K562 (cell line): Measurements from ENCODE around the gene CDC45. TPM values are rescaled to one million over a fixed set of nuclear protein-coding genes. Genes with fewer than 3 reads are reported as not detected.
A peak's percentile ranks its signal among the peaks of the same experiment; 100 is the strongest.

ENCODE experiments used
- EP400 ChIP-seq: fragments of 450-650 bp; IDR thresholded peaks from 2 replicates; pipeline ENCODE4 v1.6.1; 2017; ENCODE audit warnings: antibody characterized with exemption, mild to moderate bottlenecking, moderate library complexity
- LARP7 ChIP-seq: fragments of 450-650 bp; IDR thresholded peaks from 2 replicates; pipeline ENCODE4 v1.6.1; 2016
- LEF1 ChIP-seq: fragments of 450-650 bp; IDR thresholded peaks from 2 replicates; pipeline ENCODE4 v1.6.1; 2016; ENCODE audit warnings: mild to moderate bottlenecking
- MED1 ChIP-seq: sonication (generic); formaldehyde crosslinking; IDR thresholded peaks from 2 replicates; pipeline ENCODE4 v1.8.1; 2023; ENCODE audit warnings: missing genetic modification reagents, borderline replicate concordance
- SMAD2 ChIP-seq: fragments of 150-350 bp; IDR thresholded peaks from 2 replicates; pipeline ENCODE4 v1.6.1; 2014; ENCODE audit warnings: low read depth, mild to moderate bottlenecking, low read length
- SMC3 ChIP-seq: conservative IDR thresholded peaks from 2 replicates; pipeline ENCODE4 v1.6.1; 2011; ENCODE audit warnings: low read depth, low read length, improper control_type of control experiment; ENCODE audit not compliant: insufficient read depth
- SNRNP70 ChIP-seq: fragments of 200-400 bp; formaldehyde crosslinking; optimal IDR thresholded peaks from 2 replicates; pipeline ENCODE3; 2017; ENCODE audit warnings: low read depth, low read length
- STAT5A ChIP-seq: IDR thresholded peaks from 2 replicates; pipeline ENCODE4 v1.6.1; 2012; ENCODE audit warnings: low read length, inconsistent platforms, borderline replicate concordance
- TEAD2 ChIP-seq: fragments of 450-650 bp; IDR thresholded peaks from 2 replicates; pipeline ENCODE4 v1.6.1; 2016; ENCODE audit warnings: missing genetic modification characterization, control low read depth, missing compliant biosample characterization
- ZNF23 ChIP-seq: fragments of 250-450 bp; sonication (Bioruptor Pico); IDR thresholded peaks from 2 replicates; pipeline ENCODE4 v1.4.0; 2020; ENCODE audit warnings: mild to moderate bottlenecking
- polyA plus RNA-seq, 8 experiments: library from polyadenylated mRNA; depleted of rRNA in 4 of 8; stranded (reverse) in 5 of 8; unstranded in 3 of 8; fragments of >200 nt; fragmentation: Nextera tagmentation in 2 of 8; fragmentation: Illumina TruSeq in 1 of 8; extraction: Ambion mirVana in 2 of 8; extraction: Trizol in 1 of 8; gene quantifications; 2 replicates each; pipeline versions ENCODE4 v1.2.1 to v1.2.3, GENCODE V29; 2011 to 2014; ENCODE audit warnings: inconsistent platforms in 1 of 8, missing spikeins in 1 of 8
- total RNA-seq, 7 experiments: library from RNA; depleted of rRNA in 6 of 7; stranded (reverse); fragments of >200 nt in 6 of 7; fragmentation: Illumina TruSeq in 2 of 7; extraction: Trizol in 2 of 7; gene quantifications; 2 replicates each; pipeline versions ENCODE4 v1.2.1 to v1.2.3, GENCODE V29; 2011 to 2021; ENCODE audit warnings: low replicate concordance in 1 of 7
- TF ChIP-seq, protein P1 (sequence below): fragments of 200-800 bp; sonication (Bioruptor generic); IDR thresholded peaks from 2 replicates; pipeline ENCODE4 v1.6.1; 2017; ENCODE audit warnings: missing genetic modification characterization, missing compliant biosample characterization
- TF ChIP-seq, protein P2 (sequence below), 2 experiments: fragments of 450-650 bp; IDR thresholded peaks; 2 replicates each; pipeline ENCODE4 v1.6.1; 2016; ENCODE audit warnings: mild to moderate bottlenecking in 2 of 2, borderline replicate concordance in 1 of 2, low read depth in 1 of 2, moderate library complexity in 1 of 2
- TF ChIP-seq, protein P3 (sequence below): sonication (generic); formaldehyde crosslinking; IDR thresholded peaks from 2 replicates; pipeline ENCODE4 v1.5.0; 2020; ENCODE audit warnings: missing genetic modification reagents
- TF ChIP-seq, protein P4 (sequence below): fragments of 450-650 bp; IDR thresholded peaks from one replicate; pipeline ENCODE4 v1.6.1; 2018; ENCODE audit warnings: mild to moderate bottlenecking, moderate library complexity; ENCODE audit not compliant: partially characterized antibody

The CDC45 gene
- total and polyA plus RNA-seq, 9 of the 15 experiments (the other 6 are each of a cell fraction or from before 2014, with no cell fraction given), result 251 to 580 (median 410) TPM

DNA sequence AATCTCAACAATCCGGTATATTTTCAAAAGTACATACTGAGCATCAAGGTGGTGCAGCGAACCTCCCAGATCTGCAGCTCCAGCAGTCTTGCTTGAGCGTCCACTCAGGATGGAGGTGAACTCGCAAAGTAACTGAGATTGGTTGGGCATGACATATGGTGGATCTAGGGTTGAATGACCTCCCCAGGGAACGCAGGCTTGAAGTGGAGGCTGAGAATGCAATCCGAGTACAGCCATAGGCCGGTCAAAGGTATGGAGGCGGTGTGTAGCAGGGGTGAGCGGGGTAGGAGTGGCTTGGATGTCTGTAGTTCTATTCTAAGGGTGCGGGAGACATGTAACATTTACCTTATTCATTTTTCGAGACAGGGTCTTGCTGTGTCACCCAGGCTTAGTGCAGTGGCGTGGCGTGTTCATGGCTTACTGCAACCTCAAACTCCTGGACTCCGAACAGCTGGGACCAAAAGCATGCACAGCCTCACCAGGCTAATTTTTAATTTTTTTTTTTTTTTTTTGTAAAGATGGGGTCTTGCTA, 31.6 kb upstream of the CDC45 start (continued):
- TF ChIP-seq, protein P1, sequence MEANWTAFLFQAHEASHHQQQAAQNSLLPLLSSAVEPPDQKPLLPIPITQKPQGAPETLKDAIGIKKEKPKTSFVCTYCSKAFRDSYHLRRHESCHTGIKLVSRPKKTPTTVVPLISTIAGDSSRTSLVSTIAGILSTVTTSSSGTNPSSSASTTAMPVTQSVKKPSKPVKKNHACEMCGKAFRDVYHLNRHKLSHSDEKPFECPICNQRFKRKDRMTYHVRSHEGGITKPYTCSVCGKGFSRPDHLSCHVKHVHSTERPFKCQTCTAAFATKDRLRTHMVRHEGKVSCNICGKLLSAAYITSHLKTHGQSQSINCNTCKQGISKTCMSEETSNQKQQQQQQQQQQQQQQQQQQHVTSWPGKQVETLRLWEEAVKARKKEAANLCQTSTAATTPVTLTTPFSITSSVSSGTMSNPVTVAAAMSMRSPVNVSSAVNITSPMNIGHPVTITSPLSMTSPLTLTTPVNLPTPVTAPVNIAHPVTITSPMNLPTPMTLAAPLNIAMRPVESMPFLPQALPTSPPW (CRISPR knock-in tag), result no peak
- TF ChIP-seq LARP7 (0 out of 2 replicates have a peak, but pooled peaks have one; percentile 3), SNRNP70 (no peak), STAT5A (no peak; the same call in 1 of the 2 replicates), TEAD2 (tag) (no peak), SMAD2 (no peak), EP400 (no peak), MED1 (CRISPR knock-in tag) (no peak), SMC3 (0 out of 2 replicates have a peak, but pooled peaks have one; percentile 24), ZNF23 (0 out of 2 replicates have a peak, but pooled peaks have one; percentile 16), LEF1 (no peak)
- TF ChIP-seq, protein P2, sequence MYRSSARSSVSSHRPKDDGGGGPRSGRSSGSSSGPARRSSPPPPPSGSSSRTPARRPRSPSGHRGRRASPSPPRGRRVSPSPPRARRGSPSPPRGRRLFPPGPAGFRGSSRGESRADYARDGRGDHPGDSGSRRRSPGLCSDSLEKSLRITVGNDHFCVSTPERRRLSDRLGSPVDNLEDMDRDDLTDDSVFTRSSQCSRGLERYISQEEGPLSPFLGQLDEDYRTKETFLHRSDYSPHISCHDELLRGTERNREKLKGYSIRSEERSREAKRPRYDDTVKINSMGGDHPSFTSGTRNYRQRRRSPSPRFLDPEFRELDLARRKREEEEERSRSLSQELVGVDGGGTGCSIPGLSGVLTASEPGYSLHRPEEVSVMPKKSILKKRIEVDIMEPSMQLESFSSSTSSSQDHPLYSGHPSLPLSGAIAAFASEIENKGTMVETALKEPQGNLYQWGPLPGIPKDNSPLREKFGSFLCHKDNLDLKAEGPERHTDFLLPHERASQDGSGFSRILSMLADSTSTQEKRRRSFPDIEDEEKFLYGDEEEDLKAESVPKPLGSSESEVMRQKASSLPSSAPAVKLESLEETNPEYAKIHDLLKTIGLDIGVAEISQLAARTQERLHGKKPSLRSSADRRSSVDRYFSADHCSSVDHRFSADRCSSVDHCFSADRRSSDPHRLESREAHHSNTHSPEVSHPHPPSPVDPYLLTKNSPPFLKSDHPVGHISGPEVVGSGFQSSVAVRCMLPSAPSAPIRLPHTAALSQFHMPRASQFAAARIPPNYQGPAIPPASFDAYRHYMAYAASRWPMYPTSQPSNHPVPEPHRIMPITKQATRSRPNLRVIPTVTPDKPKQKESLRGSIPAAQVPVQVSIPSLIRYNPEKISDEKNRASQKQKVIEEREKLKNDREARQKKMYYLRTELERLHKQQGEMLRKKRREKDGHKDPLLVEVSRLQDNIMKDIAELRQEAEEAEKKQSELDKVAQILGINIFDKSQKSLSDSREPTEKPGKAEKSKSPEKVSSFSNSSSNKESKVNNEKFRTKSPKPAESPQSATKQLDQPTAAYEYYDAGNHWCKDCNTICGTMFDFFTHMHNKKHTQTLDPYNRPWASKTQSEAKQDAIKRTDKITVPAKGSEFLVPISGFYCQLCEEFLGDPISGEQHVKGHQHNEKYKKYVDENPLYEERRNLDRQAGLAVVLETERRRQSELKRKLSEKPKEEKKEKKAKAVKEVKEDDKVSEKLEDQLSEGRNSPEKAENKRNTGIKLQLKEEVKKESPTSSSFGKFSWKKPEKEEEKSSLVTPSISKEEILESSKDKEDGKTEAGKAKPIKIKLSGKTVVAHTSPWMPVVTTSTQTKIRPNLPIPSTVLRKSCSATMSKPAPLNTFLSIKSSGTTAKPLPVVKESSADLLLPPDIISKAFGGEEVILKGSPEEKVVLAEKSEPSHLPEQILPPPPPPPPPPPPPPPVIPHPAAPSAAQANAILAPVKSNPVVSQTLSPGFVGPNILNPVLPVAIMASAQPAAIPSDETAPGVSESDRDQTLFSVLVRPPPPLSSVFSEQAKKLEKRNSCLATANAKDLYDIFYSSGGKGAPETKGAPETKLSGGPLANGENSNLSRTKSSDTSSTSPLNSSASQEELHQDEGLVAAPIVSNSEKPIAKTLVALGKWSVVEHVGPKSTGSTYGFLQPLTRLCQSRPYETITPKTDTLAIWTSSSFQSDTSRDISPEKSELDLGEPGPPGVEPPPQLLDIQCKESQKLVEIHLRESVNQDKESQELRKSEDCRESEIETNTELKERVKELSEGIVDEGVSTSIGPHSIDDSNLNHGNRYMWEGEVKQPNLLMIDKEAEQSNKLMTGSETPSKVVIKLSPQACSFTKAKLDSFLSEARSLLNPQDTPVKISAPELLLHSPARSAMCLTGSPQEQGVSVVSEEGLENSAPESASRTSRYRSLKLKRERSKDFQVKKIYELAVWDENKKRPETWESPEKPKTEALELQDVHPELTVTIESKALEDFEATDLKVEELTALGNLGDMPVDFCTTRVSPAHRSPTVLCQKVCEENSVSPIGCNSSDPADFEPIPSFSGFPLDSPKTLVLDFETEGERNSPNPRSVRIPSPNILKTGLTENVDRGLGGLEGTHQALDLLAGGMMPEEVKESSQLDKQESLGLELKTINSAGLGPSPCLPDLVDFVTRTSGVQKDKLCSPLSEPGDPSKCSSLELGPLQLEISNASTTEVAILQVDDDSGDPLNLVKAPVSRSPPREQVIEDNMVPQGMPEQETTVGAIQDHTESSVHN (IDR thresholded peaks at IDR 0.05; ENCODE audit: borderline replicate concordance in 1 of 2, low read depth in 1 of 2), result no peak
- TF ChIP-seq, protein P3, sequence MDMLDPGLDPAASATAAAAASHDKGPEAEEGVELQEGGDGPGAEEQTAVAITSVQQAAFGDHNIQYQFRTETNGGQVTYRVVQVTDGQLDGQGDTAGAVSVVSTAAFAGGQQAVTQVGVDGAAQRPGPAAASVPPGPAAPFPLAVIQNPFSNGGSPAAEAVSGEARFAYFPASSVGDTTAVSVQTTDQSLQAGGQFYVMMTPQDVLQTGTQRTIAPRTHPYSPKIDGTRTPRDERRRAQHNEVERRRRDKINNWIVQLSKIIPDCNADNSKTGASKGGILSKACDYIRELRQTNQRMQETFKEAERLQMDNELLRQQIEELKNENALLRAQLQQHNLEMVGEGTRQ (CRISPR knock-in tag), result no peak
- TF ChIP-seq, protein P4, sequence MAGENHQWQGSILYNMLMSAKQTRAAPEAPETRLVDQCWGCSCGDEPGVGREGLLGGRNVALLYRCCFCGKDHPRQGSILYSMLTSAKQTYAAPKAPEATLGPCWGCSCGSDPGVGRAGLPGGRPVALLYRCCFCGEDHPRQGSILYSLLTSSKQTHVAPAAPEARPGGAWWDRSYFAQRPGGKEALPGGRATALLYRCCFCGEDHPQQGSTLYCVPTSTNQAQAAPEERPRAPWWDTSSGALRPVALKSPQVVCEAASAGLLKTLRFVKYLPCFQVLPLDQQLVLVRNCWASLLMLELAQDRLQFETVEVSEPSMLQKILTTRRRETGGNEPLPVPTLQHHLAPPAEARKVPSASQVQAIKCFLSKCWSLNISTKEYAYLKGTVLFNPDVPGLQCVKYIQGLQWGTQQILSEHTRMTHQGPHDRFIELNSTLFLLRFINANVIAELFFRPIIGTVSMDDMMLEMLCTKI, result no peak
